ENCODE results near the gene MX2.
A peak's percentile ranks its signal among the peaks of the same experiment; 100 is the strongest.

The MX2 gene

GRCh38 chr21:41378849-41379248, 17.0 kb downstream of the MX2 start:
- no peak for DNase-seq

- DNase-seq, result no peak
These were observed 18.1 kb downstream of the MX2 start for GRCh38 chr21:41379901-41380300.

GRCh38 chr21:41381731-41382130, 19.9 kb downstream of the MX2 start:
- no peak for DNase-seq

GRCh38 chr21:41387042-41387819, 25.4 kb downstream of the MX2 start:
- DNase-seq, result no peak

GRCh38 chr21:41387824-41388223, 26.0 kb downstream of the MX2 start:
- DNase-seq, result no peak

- no peak for DNase-seq
These were observed 26.4 kb downstream of the MX2 start for GRCh38 chr21:41388259-41388658.

GRCh38 chr21:41390043-41390639, 28.3 kb downstream of the MX2 start:
- DNase-seq, result no peak

- no peak for DNase-seq
These were observed 32.1 kb downstream of the MX2 start for GRCh38 chr21:41393876-41394465.

GRCh38 chr21:41396558-41397075, 34.8 kb downstream of the MX2 start:
- peak in 4 of 56 donors; percentile 7 to 26 (median 12) for DNase-seq

- DNase-seq, result no peak
These were observed 35.7 kb downstream of the MX2 start for GRCh38 chr21:41397471-41397891.

GRCh38 chr21:41398251-41398650, 36.4 kb downstream of the MX2 start:
- no peak for DNase-seq

- DNase-seq, result no peak
These were observed 37.0 kb downstream of the MX2 start for GRCh38 chr21:41398831-41399230.

GRCh38 chr21:41399246-41399800, 37.5 kb downstream of the MX2 start:
- no peak for DNase-seq

- DNase-seq, result no peak
These were observed 40.4 kb downstream of the MX2 start for GRCh38 chr21:41402231-41402630.

GRCh38 chr21:41402796-41403195, 41.0 kb downstream of the MX2 start:
- DNase-seq, result no peak

GRCh38 chr21:41403331-41403730, 41.5 kb downstream of the MX2 start:
- no peak for DNase-seq

GRCh38 chr21:41403966-41404365, 42.1 kb downstream of the MX2 start:
- no peak for DNase-seq

GRCh38 chr21:41405321-41405720, 43.5 kb downstream of the MX2 start:
- no peak for DNase-seq

- no peak for DNase-seq
These were observed 44.5 kb downstream of the MX2 start for GRCh38 chr21:41406340-41406739.

GRCh38 chr21:41407541-41408460, 46.0 kb downstream of the MX2 start:
- DNase-seq, result no peak

GRCh38 chr21:41410361-41410760, 48.5 kb downstream of the MX2 start:
- DNase-seq, result no peak

Data from amygdala (tissue), 56 donors.